Liver (tissue), 9 donors: Measurements from ENCODE around the gene CA10. TPM values are rescaled to one million over a fixed set of nuclear protein-coding genes. Genes with fewer than 3 reads are reported as not detected.

ENCODE experiments used
- DNase-seq: peaks from one replicate; pipeline ENCODE4 v3.0.0-alpha.2; 2017; ENCODE audit warnings: low spot score
- H3K27ac ChIP-seq, 2 donors: one replicate each; pipeline ENCODE4 v1.7.0; 2013; ENCODE audit warnings: inconsistent platforms in 2 of 2, low read length in 2 of 2, control low read depth in 1 of 2, low read depth in 1 of 2, mild to moderate bottlenecking in 1 of 2
- H3K27me3 ChIP-seq, 4 donors: one replicate each; pipeline versions ENCODE4 v1.6.1 to v1.7.0; 2013; ENCODE audit warnings: low read length in 3 of 4, inconsistent platforms in 1 of 4, mild to moderate bottlenecking in 1 of 4, moderate library complexity in 1 of 4; ENCODE audit not compliant: control insufficient read depth in 4 of 4, insufficient read depth in 4 of 4
- H3K36me3 ChIP-seq, 4 donors: one replicate each; pipeline versions ENCODE4 v1.6.1 to v1.7.0; 2013; ENCODE audit warnings: low read length in 3 of 4, mild to moderate bottlenecking in 3 of 4, low read depth in 1 of 4, moderate library complexity in 1 of 4; ENCODE audit not compliant: control insufficient read depth in 4 of 4, insufficient read depth in 3 of 4
- H3K4me1 ChIP-seq, 4 donors: one replicate each; pipeline versions ENCODE4 v1.6.1 to v1.7.0; 2013; ENCODE audit warnings: low read length in 3 of 4, mild to moderate bottlenecking in 3 of 4, moderate library complexity in 1 of 4; ENCODE audit not compliant: control insufficient read depth in 4 of 4, insufficient read depth in 4 of 4
- H3K4me3 ChIP-seq, 3 donors: one replicate each; pipeline versions ENCODE4 v1.6.1 to v1.7.0; 2013; ENCODE audit warnings: low read length in 3 of 3, control low read depth in 1 of 3, low read depth in 1 of 3, mild to moderate bottlenecking in 1 of 3
- H3K9ac ChIP-seq, 2 donors: one replicate each; pipeline ENCODE4 v1.7.0; 2013; ENCODE audit warnings: low read length in 2 of 2, mild to moderate bottlenecking in 2 of 2, moderate library complexity in 2 of 2, control low read depth in 1 of 2, low read depth in 1 of 2
- H3K9me3 ChIP-seq, 4 donors: one replicate each; pipeline versions ENCODE4 v1.6.1 to v1.7.0; 2013; ENCODE audit warnings: low read length in 3 of 4; ENCODE audit not compliant: control insufficient read depth in 4 of 4
- ATF3 ChIP-seq: IDR thresholded peaks from 2 replicates; pipeline ENCODE4 v1.6.1; 2016; ENCODE audit warnings: antibody characterized with exemption
- EGR1 ChIP-seq, 2 donors: IDR thresholded peaks; 2 replicates each; pipeline ENCODE4 v1.6.1; 2016 to 2018; ENCODE audit warnings: antibody characterized with exemption in 2 of 2, low read depth in 2 of 2
- FOXA1 ChIP-seq: IDR thresholded peaks from 2 replicates; pipeline ENCODE4 v1.6.1; 2016; ENCODE audit warnings: antibody characterized with exemption
- FOXA2 ChIP-seq: IDR thresholded peaks from 2 replicates; pipeline ENCODE4 v1.6.1; 2016; ENCODE audit warnings: antibody characterized with exemption
- GABPA ChIP-seq, 2 donors: IDR thresholded peaks in 1 of 2; conservative IDR thresholded peaks in 1 of 2; 2 replicates each; pipeline ENCODE4 v1.6.1; 2016; ENCODE audit warnings: antibody characterized with exemption in 2 of 2, mild to moderate bottlenecking in 1 of 2, moderate library complexity in 1 of 2
- HNF4A ChIP-seq, 2 donors: conservative IDR thresholded peaks; 2 replicates each; pipeline ENCODE4 v1.6.1; 2016; ENCODE audit warnings: antibody characterized with exemption in 2 of 2, mild to moderate bottlenecking in 2 of 2
- HNF4G ChIP-seq: IDR thresholded peaks from 2 replicates; pipeline ENCODE4 v1.6.1; 2016; ENCODE audit warnings: antibody characterized with exemption
- JUND ChIP-seq, 2 donors: IDR thresholded peaks; 2 replicates each; pipeline ENCODE4 v1.6.1; 2016; ENCODE audit warnings: antibody characterized with exemption in 2 of 2
- MAX ChIP-seq: IDR thresholded peaks from 2 replicates; pipeline ENCODE4 v1.6.1; 2016; ENCODE audit warnings: antibody characterized with exemption
- NR2F2 ChIP-seq: IDR thresholded peaks from 2 replicates; pipeline ENCODE4 v1.6.1; 2016; ENCODE audit warnings: antibody characterized with exemption
- RAD21 ChIP-seq, 2 donors: IDR thresholded peaks; 2 replicates each; pipeline ENCODE4 v1.6.1; 2016; ENCODE audit warnings: antibody characterized with exemption in 2 of 2, mild to moderate bottlenecking in 2 of 2
- REST ChIP-seq: IDR thresholded peaks from 2 replicates; pipeline ENCODE4 v1.6.1; 2016; ENCODE audit warnings: antibody characterized with exemption, mild to moderate bottlenecking
- RXRA ChIP-seq, 2 donors: IDR thresholded peaks; 2 replicates each; pipeline ENCODE4 v1.6.1; 2017 to 2018; ENCODE audit warnings: antibody characterized with exemption in 2 of 2, mild to moderate bottlenecking in 1 of 2
- SP1 ChIP-seq: IDR thresholded peaks from 2 replicates; pipeline ENCODE4 v1.6.1; 2018; ENCODE audit warnings: antibody characterized with exemption, mild to moderate bottlenecking
- YY1 ChIP-seq: IDR thresholded peaks from 2 replicates; pipeline ENCODE4 v1.6.1; 2016; ENCODE audit warnings: antibody characterized with exemption, mild to moderate bottlenecking
- ZBTB33 ChIP-seq: IDR thresholded peaks from 2 replicates; pipeline ENCODE4 v1.6.1; 2016; ENCODE audit warnings: antibody characterized with exemption
- WGBS: extraction: QIAGEN DNeasy Blood & Tissue Kit; methylation state at CpG from one replicate; pipeline ENCODE4 v1.1.7; 2013; 5-methylcytosine and 5-hydroxymethylcytosine counted together
- polyA plus RNA-seq, 2 donors: library from polyadenylated mRNA; stranded (reverse) in 1 of 2; unstranded in 1 of 2; fragments of 200-250 nt in 1 of 2; fragments of >200 nt in 1 of 2; fragmentation: Nextera tagmentation in 1 of 2; extraction: Ambion mirVana in 1 of 2; gene quantifications; one replicate each; pipeline versions ENCODE4 v1.2.1 to v1.2.3, GENCODE V29; 2013 to 2015
- total RNA-seq, 2 donors: library from RNA; depleted of rRNA; stranded (reverse); fragments of >200 nt; gene quantifications; one replicate each; pipeline ENCODE4 v1.2.3, GENCODE V29; 2014
- donor health status: healthy.
- donor health status: healthy.
- donor health status: healthy.
- donor health status: healthy.
- donor health status: healthy.

CA10 gene
- total and polyA plus RNA-seq, 4 donors: 0.05 TPM; not detected in 3

GRCh38 chr17:51797150-51797549, 361.4 kb downstream of the CA10 start:
- 90% methylated on average over 14 of the region's 14 CpGs for WGBS
- H3K4me1 ChIP-seq: no peaks in the 10 kb centered on the region
- no peak for DNase-seq

GRCh38 chr17:51796026-51796425, 362.5 kb downstream of the CA10 start:
- Histone ChIP-seq H3K9ac (no peak overlapping the region), H3K9me3 (peaks cover 0 to 3% (median 0%) of the 10 kb centered on the region in 4 donors), H3K4me1 (no peaks in the 10 kb centered on the region), H3K36me3 (no peaks in the 10 kb centered on the region), H3K4me3 (no peak overlapping the region), H3K27ac (no peak overlapping the region), H3K27me3 (peaks cover 0 to 12% (median 2%) of the 10 kb centered on the region in 4 donors)
- TF ChIP-seq RXRA (IDR thresholded peaks at IDR 0.05) (no peak), FOXA2 (no peak), NR2F2 (no peak), FOXA1 (no peak), ATF3 (no peak), HNF4G (no peak), RAD21 (IDR thresholded peaks at IDR 0.05) (no peak), YY1 (no peak), GABPA (IDR thresholded peaks at IDR 0.05 in 1 of 2, conservative IDR thresholded peaks at IDR 0.05 in 1 of 2) (no peak)
- 84% methylated on average over 5 of the region's 5 CpGs for WGBS
- no peak for DNase-seq

More at GRCh38 chr17:51797150-51797549, 361.4 kb downstream of the CA10 start:
- TF ChIP-seq MAX (no peak), SP1 (no peak), YY1 (no peak), GABPA (IDR thresholded peaks at IDR 0.05 in 1 of 2, conservative IDR thresholded peaks at IDR 0.05 in 1 of 2) (no peak), NR2F2 (no peak), FOXA2 (no peak), REST (no peak), JUND (IDR thresholded peaks at IDR 0.05) (no peak), FOXA1 (no peak)
- Histone ChIP-seq H3K27me3 (peaks cover 0 to 12% (median 2%) of the 10 kb centered on the region in 4 donors), H3K9ac (no peak overlapping the region), H3K4me3 (no peak overlapping the region), H3K9me3 (peaks cover 0 to 3% (median 0%) of the 10 kb centered on the region in 4 donors), H3K27ac (no peak overlapping the region), H3K36me3 (no peaks in the 10 kb centered on the region)

- H3K4me3 ChIP-seq: no peak overlapping the region
- no peak overlapping the region for H3K9ac ChIP-seq
- H3K9me3 ChIP-seq: no peaks in the 10 kb centered on the region
- H3K27ac ChIP-seq: no peak overlapping the region
- DNase-seq: no peak
- H3K4me1 ChIP-seq: no peaks in the 10 kb centered on the region
- TF ChIP-seq RAD21 (IDR thresholded peaks at IDR 0.05): no peak
- no peak for TF ChIP-seq NR2F2
- no peak for TF ChIP-seq YY1
- no peak for TF ChIP-seq SP1
- no peak for TF ChIP-seq EGR1 (IDR thresholded peaks at IDR 0.05; ENCODE audit: low read depth in 2 of 2)
- TF ChIP-seq REST: no peak
- TF ChIP-seq MAX: no peak
- TF ChIP-seq HNF4A (conservative IDR thresholded peaks at IDR 0.05): no peak
- TF ChIP-seq ZBTB33: no peak
- H3K36me3 ChIP-seq: no peaks in the 10 kb centered on the region
- H3K27me3 ChIP-seq: peaks cover 0 to 12% (median 2%) of the 10 kb centered on the region in 4 donors
- 32% methylated on average over 1 of the region's 1 CpG for WGBS
These were observed 363.1 kb downstream of the CA10 start for GRCh38 chr17:51795401-51795800.
